B cell (primary cell): ENCODE results near the gene EPB41L3.

Experiments
- CTCF ChIP-seq: fragments of 200-600 bp; IDR thresholded peaks from one replicate; pipeline ENCODE4 v1.8.0; 2022; ENCODE audit warnings: antibody characterized with exemption, mild to moderate bottlenecking
- EZH2 ChIP-seq: IDR thresholded peaks from 2 replicates; pipeline ENCODE4 v1.6.1; 2012; ENCODE audit warnings: borderline replicate concordance, low read depth, mild to moderate bottlenecking, moderate library complexity, low read length; ENCODE audit not compliant: insufficient read depth, poor library complexity, severe bottlenecking

- TF ChIP-seq CTCF (no peak), EZH2 (no peak)
Observed at GRCh38 chr18:5588529-5588928, 44.7 kb upstream of the EPB41L3 start.
